Measurements from ENCODE around the gene CCDC7. TPM values are rescaled to one million over a fixed set of nuclear protein-coding genes. Genes with fewer than 3 reads are reported as not detected.
"Not testable (repeated sequence)": the region's sequence is repeated elsewhere in the genome, so short reads cannot be mapped to it uniquely, and the experiment has no call there.

The CCDC7 gene
- total RNA-seq, 4 donors from 2014 or later = 17.9 to 42.2 (median 27.3) TPM

DNA sequence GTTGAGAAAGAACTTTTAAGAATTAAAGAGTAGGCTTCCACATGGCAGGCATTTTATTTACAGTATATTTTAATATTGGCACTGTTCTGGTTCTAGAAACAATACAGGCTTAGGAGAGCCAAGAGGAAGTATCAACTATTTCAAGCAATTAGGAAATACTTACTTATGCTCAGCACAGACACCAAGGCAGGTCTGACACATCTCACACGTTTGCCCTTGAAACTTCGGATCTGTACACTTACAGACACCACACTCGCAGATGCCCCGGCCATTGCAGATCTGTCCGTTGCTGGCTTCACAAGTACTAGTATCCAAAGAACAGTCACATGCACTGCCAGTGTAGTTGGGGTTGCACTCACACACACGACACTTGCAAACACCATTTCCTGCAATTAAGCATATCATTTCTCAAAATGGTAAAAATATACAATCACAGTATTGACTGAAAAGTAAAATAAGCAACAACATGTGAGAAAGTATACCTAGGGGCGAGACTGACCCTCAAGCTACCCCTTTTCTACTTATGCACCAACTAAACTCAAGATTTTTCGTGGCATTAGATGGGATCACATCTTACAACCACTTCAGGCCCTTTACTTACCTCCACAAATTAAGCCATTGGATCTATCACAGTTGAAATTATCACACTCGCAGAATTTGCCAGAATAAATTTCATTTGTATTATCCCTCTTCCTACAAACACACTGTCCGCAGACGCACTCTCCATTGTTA lies 465.5 kb downstream of the CCDC7 start:
- no peak for DNase-seq (ENCODE audit: low spot score)
- no peak for ATAC-seq (ENCODE audit: low FRiP score)
- TF ChIP-seq, protein P1, sequence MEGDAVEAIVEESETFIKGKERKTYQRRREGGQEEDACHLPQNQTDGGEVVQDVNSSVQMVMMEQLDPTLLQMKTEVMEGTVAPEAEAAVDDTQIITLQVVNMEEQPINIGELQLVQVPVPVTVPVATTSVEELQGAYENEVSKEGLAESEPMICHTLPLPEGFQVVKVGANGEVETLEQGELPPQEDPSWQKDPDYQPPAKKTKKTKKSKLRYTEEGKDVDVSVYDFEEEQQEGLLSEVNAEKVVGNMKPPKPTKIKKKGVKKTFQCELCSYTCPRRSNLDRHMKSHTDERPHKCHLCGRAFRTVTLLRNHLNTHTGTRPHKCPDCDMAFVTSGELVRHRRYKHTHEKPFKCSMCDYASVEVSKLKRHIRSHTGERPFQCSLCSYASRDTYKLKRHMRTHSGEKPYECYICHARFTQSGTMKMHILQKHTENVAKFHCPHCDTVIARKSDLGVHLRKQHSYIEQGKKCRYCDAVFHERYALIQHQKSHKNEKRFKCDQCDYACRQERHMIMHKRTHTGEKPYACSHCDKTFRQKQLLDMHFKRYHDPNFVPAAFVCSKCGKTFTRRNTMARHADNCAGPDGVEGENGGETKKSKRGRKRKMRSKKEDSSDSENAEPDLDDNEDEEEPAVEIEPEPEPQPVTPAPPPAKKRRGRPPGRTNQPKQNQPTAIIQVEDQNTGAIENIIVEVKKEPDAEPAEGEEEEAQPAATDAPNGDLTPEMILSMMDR (IDR thresholded peaks at IDR 0.05) = no peak

GRCh38 chr10:32917817-32918216 lies 471.9 kb downstream of the CCDC7 start:
- not testable (repeated sequence) for ATAC-seq (ENCODE audit: low FRiP score); DNase-seq (ENCODE audit: low spot score)

DNA sequence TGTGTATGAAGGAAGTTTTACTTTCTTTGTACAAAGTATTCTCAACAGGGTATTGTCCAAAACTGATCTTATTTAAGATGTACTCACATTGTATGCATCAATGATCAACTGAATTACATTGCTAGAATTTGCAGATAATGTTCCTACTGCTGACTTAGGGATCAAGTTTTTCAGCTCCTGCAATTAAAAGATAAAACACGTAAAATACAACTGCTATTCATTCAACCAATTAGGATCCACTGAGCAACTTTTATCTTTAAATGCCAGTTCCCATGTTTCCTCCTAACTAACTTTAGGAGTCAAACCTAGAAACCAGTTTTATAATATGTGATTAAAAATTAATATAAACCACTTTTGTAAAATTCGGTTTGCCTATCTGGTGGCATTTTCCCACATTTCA lies 476.2 kb downstream of the CCDC7 start:
- DNase-seq (ENCODE audit: low spot score) (no peak), ATAC-seq (ENCODE audit: low FRiP score) (no peak)
- TF ChIP-seq, protein P1 (IDR thresholded peaks at IDR 0.05) = no peak

GRCh38 chr10:32923134-32923533 lies 477.2 kb downstream of the CCDC7 start:
- ATAC-seq (ENCODE audit: low FRiP score) (no peak), DNase-seq (ENCODE audit: low spot score) (no peak)
- TF ChIP-seq, protein P1 (IDR thresholded peaks at IDR 0.05) = no peak

DNA sequence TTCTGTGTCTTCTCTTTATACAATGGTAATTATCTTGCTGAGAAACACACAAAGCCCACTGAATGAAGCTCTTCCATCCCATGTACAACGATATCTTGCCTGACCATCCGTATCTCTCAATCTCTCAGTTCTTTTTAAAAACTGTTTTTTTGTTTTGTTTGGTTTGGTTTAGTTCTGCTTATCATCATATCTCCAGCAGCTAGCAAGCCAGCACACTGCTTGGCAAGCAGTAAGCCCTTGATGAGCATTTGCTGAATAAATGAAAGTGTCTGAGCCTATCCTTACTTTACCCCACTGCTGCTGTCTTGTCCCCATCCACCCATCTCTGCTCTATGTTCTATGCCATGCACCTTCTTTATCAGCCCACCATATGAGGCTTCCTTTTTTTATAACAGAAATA lies 477.9 kb downstream of the CCDC7 start:
- DNase-seq (ENCODE audit: low spot score) = no peak
- ATAC-seq (ENCODE audit: low FRiP score) = no peak
- TF ChIP-seq, protein P1 (IDR thresholded peaks at IDR 0.05) = no peak

Other genes with a start within 250 kb of the CCDC7 start
- gene EPC1, start 99.0 kb upstream of the CCDC7 start, total RNA-seq = 10 to 100 TPM; 30.5 to 68.7 (median 34.5) TPM